ENCODE results near the gene TUB. TPM values are rescaled to one million over a fixed set of nuclear protein-coding genes. Genes with fewer than 3 reads are reported as not detected.

Gene TUB
- total and polyA plus RNA-seq, 2 donors (not counting 1 experiment from before 2014, with no cell fraction given), result 9.6 to 10.4 TPM

DNA sequence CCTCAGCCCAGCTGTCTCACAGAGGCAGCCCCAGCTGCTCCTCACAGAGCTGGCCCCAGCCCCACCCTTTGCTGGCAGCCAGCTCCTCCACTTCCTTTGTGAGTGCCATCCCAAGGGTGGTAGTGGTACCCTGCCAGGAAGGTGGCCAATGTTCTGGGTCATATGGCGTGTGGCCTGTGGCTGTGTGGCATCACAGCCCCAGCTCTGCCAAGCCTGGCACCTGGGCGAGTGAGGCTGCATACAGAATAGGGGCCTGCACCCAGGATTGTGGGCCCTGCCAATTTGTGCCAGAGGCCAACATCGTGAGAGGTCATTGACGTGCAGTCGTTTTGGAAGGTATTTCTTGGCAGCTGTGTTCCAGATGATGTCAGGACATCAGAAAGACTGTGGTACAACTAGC is 10.7 kb downstream of the TUB start:
- H4K20me1 ChIP-seq (ENCODE audit: control insufficient read depth, extremely low read depth, insufficient read depth, low read length), result no peaks in the 10 kb centered on the region
- peaks cover 2% of the 10 kb centered on the region for H3K36me3 ChIP-seq (ENCODE audit: control insufficient read depth, insufficient read depth, low read length)
- no peak overlapping the region for H3K9ac ChIP-seq (ENCODE audit: insufficient read depth, low read length)
- H2AFZ ChIP-seq (ENCODE audit: low read length), result no peak overlapping the region
- no peaks in the 10 kb centered on the region for H3K4me1 ChIP-seq (ENCODE audit: control insufficient read depth, extremely low read depth, insufficient read depth, low read length)
- no peaks in the 10 kb centered on the region for H3K27me3 ChIP-seq (ENCODE audit: control insufficient read depth, insufficient read depth, low read length)
- no peak overlapping the region for H3K4me2 ChIP-seq (ENCODE audit: extremely low read depth, insufficient read depth, low read length)
- TF ChIP-seq EZH2 (IDR thresholded peaks at IDR 0.05; ENCODE audit: low read length, missing control alignments), result no peak
- TF ChIP-seq, protein P1, sequence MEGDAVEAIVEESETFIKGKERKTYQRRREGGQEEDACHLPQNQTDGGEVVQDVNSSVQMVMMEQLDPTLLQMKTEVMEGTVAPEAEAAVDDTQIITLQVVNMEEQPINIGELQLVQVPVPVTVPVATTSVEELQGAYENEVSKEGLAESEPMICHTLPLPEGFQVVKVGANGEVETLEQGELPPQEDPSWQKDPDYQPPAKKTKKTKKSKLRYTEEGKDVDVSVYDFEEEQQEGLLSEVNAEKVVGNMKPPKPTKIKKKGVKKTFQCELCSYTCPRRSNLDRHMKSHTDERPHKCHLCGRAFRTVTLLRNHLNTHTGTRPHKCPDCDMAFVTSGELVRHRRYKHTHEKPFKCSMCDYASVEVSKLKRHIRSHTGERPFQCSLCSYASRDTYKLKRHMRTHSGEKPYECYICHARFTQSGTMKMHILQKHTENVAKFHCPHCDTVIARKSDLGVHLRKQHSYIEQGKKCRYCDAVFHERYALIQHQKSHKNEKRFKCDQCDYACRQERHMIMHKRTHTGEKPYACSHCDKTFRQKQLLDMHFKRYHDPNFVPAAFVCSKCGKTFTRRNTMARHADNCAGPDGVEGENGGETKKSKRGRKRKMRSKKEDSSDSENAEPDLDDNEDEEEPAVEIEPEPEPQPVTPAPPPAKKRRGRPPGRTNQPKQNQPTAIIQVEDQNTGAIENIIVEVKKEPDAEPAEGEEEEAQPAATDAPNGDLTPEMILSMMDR (conservative IDR thresholded peaks at IDR 0.05 in 1 of 2, IDR thresholded peaks at IDR 0.05 in 1 of 2; ENCODE audit: low read depth in 1 of 2, low read length in 2 of 2), result no peak
- no peak for DNase-seq (ENCODE audit: low read depth in 2 of 2)
- H3K9me3 ChIP-seq (ENCODE audit: control insufficient read depth, insufficient read depth, low read depth, low read length), result no peaks in the 10 kb centered on the region
- no peak overlapping the region for H3K27ac ChIP-seq (ENCODE audit: insufficient read depth, low read length)
- H3K79me2 ChIP-seq (ENCODE audit: control insufficient read depth, insufficient read depth, low read length), result no peaks in the 10 kb centered on the region
- no peak overlapping the region for H3K4me3 ChIP-seq (replicated peaks in 1 of 4; ENCODE audit: control extremely low read depth in 1 of 4, insufficient read depth in 1 of 4, low read depth in 3 of 4, low read length in 4 of 4)

DNA sequence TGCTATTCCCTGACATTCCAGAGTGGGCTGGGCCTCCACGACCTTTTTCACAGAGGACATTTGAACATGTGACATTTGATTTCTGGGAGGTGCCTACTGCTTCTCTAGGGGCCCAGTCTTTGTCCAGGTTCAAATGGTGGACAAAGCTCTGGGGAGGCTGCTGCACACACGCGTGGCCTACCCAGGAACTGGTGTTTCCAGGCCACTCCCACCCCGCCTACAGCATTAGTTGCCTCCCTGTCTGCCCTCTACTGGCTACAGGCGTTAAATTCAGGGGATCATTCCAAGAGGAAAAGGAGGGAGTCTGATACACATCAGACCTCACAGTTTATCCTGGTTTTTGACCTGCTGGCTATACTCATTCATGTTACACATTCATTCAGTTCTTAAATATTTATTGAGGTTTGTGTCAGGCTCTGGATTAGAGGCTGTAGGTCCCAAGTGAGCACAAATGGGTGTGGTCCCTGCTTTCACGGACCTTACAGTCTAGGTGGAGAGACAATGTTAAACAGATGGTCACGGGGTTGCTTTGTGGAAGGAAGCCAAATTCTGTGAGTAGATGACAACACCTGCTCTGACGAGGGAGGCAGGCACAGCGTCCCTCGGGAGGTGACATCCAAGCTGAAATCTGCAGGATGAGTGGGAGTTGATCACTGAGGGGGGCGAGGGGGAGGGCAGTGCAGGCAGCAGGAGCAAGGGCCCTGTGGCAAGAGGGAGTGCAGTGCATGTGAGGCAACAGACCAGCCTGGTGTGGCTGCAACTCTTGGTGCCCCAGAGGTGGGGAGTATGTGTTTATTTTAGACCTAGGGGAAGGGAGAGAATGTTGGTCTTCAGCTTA is 11.8 kb downstream of the TUB start:
- H3K79me2 ChIP-seq (ENCODE audit: control insufficient read depth, insufficient read depth, low read length), result no peaks in the 10 kb centered on the region
- no peak overlapping the region for H3K4me2 ChIP-seq (ENCODE audit: extremely low read depth, insufficient read depth, low read length)
- H2AFZ ChIP-seq (ENCODE audit: low read length), result no peak overlapping the region

DNA sequence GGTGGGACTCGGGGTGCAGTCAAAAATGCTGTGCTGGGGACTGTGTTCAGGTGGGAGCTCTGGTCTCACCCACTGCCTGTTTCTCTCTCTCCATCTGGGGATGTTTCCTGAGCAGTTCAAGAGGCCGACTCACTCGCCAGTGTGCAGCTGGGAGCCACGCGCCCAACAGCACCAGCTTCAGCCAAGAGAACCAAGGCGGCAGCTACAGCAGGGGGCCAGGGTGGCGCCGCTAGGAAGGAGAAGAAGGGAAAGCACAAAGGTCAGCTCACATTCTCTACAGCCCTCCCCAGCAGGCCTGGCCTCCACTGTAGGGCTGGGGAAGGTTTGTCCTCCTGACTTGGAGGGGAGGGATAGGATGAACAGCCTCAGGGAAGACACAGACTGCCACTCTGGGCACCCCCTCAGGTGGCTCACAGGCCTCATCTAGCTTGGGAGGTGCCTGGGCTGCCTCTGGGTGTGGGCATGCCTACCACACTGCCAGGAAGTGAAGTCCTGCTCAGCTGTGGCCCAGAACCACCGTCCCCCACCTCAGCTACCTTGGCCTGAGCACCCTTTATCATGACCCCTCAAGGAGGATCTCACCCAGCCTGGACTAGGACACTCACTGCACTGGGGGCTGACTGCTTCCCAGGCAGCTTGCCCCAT is 13.0 kb downstream of the TUB start:
- no peak overlapping the region for H3K27ac ChIP-seq (ENCODE audit: insufficient read depth, low read length)
- no peaks in the 10 kb centered on the region for H3K79me2 ChIP-seq (ENCODE audit: control insufficient read depth, insufficient read depth, low read length)
- H3K36me3 ChIP-seq (ENCODE audit: control insufficient read depth, insufficient read depth, low read length), result peaks cover 2% of the 10 kb centered on the region
- H3K9ac ChIP-seq (ENCODE audit: insufficient read depth, low read length), result no peak overlapping the region
- no peak overlapping the region for H2AFZ ChIP-seq (ENCODE audit: low read length)
- no peak overlapping the region for H3K4me2 ChIP-seq (ENCODE audit: extremely low read depth, insufficient read depth, low read length)
- H3K9me3 ChIP-seq (ENCODE audit: control insufficient read depth, insufficient read depth, low read depth, low read length), result no peaks in the 10 kb centered on the region
- H3K27me3 ChIP-seq (ENCODE audit: control insufficient read depth, insufficient read depth, low read length), result no peaks in the 10 kb centered on the region
- no peak for DNase-seq (ENCODE audit: low read depth in 2 of 2)
- no peaks in the 10 kb centered on the region for H4K20me1 ChIP-seq (ENCODE audit: control insufficient read depth, extremely low read depth, insufficient read depth, low read length)
- H3K4me3 ChIP-seq (replicated peaks in 1 of 4; ENCODE audit: control extremely low read depth in 1 of 4, insufficient read depth in 1 of 4, low read depth in 3 of 4, low read length in 4 of 4), result no peak overlapping the region
- no peak for TF ChIP-seq EZH2 (IDR thresholded peaks at IDR 0.05; ENCODE audit: low read length, missing control alignments)
- TF ChIP-seq, protein P1 (conservative IDR thresholded peaks at IDR 0.05 in 1 of 2, IDR thresholded peaks at IDR 0.05 in 1 of 2; ENCODE audit: low read depth in 1 of 2, low read length in 2 of 2), result no peak
- H3K4me1 ChIP-seq (ENCODE audit: control insufficient read depth, extremely low read depth, insufficient read depth, low read length), result peaks cover 6% of the 10 kb centered on the region

More for the DNA sequence above, 11.8 kb downstream of the TUB start:
- peak; percentile 57 to 70 for DNase-seq (ENCODE audit: low read depth in 2 of 2)
- no peak overlapping the region for H3K4me3 ChIP-seq (replicated peaks in 1 of 4; ENCODE audit: control extremely low read depth in 1 of 4, insufficient read depth in 1 of 4, low read depth in 3 of 4, low read length in 4 of 4)
- H3K27me3 ChIP-seq (ENCODE audit: control insufficient read depth, insufficient read depth, low read length), result no peaks in the 10 kb centered on the region
- H3K27ac ChIP-seq (ENCODE audit: insufficient read depth, low read length), result no peak overlapping the region
- H3K9ac ChIP-seq (ENCODE audit: insufficient read depth, low read length), result no peak overlapping the region
- peaks cover 2% of the 10 kb centered on the region for H3K36me3 ChIP-seq (ENCODE audit: control insufficient read depth, insufficient read depth, low read length)
- H4K20me1 ChIP-seq (ENCODE audit: control insufficient read depth, extremely low read depth, insufficient read depth, low read length), result no peaks in the 10 kb centered on the region
- no peaks in the 10 kb centered on the region for H3K9me3 ChIP-seq (ENCODE audit: control insufficient read depth, insufficient read depth, low read depth, low read length)
- peaks cover under 1% of the 10 kb centered on the region for H3K4me1 ChIP-seq (ENCODE audit: control insufficient read depth, extremely low read depth, insufficient read depth, low read length)
- TF ChIP-seq, protein P1 (conservative IDR thresholded peaks at IDR 0.05 in 1 of 2, IDR thresholded peaks at IDR 0.05 in 1 of 2; ENCODE audit: low read depth in 1 of 2, low read length in 2 of 2), result peak; percentile 75 to 86
- TF ChIP-seq EZH2 (IDR thresholded peaks at IDR 0.05; ENCODE audit: low read length, missing control alignments), result no peak

Data from fibroblast of lung (primary cell).